C4-2B (cell line): Measurements from ENCODE around the gene DGKD.

Experiments used
- H3K27ac ChIP-seq: fragments of 450-650 bp; 2 replicates; pipeline ENCODE4 v1.5.1; 2017
- ZFX ChIP-seq: fragments of 450-650 bp; IDR thresholded peaks from 2 replicates; pipeline ENCODE4 v1.6.1; 2017
- TF ChIP-seq, protein P1 (sequence below): fragments of 450-650 bp; conservative IDR thresholded peaks from 2 replicates; pipeline ENCODE4 v1.5.1; 2017; ENCODE audit warnings: mild to moderate bottlenecking

DGKD gene, protein sequence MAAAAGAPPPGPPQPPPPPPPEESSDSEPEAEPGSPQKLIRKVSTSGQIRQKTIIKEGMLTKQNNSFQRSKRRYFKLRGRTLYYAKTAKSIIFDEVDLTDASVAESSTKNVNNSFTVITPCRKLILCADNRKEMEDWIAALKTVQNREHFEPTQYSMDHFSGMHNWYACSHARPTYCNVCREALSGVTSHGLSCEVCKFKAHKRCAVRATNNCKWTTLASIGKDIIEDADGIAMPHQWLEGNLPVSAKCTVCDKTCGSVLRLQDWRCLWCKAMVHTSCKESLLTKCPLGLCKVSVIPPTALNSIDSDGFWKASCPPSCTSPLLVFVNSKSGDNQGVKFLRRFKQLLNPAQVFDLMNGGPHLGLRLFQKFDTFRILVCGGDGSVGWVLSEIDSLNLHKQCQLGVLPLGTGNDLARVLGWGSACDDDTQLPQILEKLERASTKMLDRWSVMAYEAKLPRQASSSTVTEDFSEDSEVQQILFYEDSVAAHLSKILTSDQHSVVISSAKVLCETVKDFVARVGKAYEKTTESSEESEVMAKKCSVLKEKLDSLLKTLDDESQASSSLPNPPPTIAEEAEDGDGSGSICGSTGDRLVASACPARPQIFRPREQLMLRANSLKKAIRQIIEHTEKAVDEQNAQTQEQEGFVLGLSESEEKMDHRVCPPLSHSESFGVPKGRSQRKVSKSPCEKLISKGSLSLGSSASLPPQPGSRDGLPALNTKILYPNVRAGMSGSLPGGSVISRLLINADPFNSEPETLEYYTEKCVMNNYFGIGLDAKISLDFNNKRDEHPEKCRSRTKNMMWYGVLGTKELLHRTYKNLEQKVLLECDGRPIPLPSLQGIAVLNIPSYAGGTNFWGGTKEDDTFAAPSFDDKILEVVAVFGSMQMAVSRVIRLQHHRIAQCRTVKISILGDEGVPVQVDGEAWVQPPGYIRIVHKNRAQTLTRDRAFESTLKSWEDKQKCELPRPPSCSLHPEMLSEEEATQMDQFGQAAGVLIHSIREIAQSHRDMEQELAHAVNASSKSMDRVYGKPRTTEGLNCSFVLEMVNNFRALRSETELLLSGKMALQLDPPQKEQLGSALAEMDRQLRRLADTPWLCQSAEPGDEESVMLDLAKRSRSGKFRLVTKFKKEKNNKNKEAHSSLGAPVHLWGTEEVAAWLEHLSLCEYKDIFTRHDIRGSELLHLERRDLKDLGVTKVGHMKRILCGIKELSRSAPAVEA

DNA sequence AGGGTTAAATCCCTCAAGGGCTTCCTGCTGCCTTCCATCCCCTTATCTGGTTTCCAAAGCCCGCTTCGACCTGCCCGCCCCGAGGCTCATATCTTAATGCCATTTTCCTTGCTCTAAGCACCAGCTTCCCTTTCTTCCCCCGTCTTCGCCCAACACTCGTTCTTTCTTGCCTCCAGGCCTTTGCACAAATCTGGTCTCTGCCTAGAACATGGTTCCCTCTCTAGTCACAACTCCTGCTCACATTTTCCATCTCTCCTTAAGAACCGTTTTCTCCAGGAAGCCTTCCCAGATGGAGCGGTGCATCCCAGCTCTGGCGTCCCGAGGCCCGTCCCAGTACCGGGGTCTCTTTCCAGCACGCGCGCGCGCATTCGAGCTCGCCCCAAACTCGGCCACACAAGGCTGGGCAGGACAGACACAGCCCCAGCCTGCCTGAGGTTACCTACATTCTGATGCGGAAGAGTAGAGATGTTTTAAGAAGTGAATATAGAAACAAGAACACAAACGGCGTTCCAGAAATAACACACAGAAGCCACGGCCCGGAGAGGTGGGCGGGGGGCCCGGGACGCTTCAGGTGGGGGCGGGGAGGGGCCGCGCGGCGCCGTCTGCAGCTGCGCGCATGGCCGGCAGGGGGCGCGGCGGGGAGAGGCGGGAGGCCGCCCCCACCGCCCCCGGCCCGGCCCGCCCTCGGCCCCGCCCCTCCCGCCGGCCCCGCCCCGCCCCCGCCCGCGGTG, at the start of gene DGKD:
DGKD (plus strand) TSS at position 726 of the 731 bp plus-strand sequence. CDS start 25 bp downstream, outside the sequence.
- peak within 1 kb of the TSS; percentile 51 for H3K27ac ChIP-seq
- TF ChIP-seq, protein P1, sequence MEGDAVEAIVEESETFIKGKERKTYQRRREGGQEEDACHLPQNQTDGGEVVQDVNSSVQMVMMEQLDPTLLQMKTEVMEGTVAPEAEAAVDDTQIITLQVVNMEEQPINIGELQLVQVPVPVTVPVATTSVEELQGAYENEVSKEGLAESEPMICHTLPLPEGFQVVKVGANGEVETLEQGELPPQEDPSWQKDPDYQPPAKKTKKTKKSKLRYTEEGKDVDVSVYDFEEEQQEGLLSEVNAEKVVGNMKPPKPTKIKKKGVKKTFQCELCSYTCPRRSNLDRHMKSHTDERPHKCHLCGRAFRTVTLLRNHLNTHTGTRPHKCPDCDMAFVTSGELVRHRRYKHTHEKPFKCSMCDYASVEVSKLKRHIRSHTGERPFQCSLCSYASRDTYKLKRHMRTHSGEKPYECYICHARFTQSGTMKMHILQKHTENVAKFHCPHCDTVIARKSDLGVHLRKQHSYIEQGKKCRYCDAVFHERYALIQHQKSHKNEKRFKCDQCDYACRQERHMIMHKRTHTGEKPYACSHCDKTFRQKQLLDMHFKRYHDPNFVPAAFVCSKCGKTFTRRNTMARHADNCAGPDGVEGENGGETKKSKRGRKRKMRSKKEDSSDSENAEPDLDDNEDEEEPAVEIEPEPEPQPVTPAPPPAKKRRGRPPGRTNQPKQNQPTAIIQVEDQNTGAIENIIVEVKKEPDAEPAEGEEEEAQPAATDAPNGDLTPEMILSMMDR = peak; percentile 68
- no peak for TF ChIP-seq ZFX

DNA sequence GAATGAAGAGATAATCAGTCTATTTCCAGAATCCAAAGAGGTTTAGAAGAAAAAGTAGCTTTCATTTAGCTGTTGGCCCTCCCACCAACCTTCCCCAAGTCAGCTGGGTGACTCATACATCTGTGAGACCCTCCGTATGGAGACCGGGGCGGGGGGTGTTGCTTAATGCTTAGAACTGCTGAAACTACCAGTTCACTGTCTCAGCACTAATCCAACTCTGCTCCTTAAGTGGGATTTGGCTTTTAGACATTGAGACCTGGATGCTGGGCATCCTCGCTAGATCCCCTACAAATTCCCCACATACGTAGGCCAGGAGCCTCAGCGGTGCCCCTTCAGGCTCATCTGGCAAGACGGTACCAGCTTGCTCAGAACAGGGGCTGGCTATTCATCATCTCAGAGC, 46.7 kb upstream of the DGKD start, which contains the start of gene SAG:
SAG (plus strand) TSS at position 252 of the 400 bp plus-strand sequence. CDS start 1,374 bp downstream, outside the sequence.
- TF ChIP-seq ZFX = no peak
- TF ChIP-seq, protein P1 = no peak
- H3K27ac ChIP-seq = no peak within 1 kb of the TSS

DNA sequence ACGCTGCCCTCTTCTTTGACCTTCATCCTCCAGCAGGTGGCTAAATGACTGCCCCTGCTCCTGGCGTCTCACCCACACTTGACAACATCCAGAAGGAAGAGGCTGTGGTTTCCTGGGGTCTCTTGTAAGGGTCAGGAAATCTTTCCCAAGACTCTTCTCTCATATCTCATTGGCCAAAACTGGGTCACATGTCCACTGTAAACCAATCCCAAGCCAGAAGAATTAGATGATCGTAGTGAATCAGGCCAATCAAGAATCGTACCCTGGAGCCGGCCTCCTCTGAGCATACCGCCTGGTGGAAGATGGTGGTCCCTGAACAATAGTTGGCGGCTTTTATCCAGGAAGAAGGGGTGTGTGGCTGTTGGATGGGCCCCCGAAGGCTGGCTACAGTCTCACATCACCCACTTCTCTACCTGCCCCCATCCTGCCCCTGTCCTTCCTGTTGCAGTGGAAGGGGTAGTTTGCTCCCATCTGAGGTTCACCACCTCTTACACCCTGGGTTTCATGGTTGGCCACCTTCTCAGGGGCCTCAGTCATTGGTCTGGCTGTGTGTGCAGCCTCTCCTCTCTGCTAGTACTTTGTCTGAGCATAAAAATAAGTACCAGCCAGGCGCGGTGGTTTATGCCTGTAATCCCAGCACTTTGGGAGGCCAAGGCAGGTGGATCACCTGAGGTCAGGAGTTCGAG, 42.9 kb upstream of the DGKD start:
- TF ChIP-seq, protein P1 = no peak

DNA sequence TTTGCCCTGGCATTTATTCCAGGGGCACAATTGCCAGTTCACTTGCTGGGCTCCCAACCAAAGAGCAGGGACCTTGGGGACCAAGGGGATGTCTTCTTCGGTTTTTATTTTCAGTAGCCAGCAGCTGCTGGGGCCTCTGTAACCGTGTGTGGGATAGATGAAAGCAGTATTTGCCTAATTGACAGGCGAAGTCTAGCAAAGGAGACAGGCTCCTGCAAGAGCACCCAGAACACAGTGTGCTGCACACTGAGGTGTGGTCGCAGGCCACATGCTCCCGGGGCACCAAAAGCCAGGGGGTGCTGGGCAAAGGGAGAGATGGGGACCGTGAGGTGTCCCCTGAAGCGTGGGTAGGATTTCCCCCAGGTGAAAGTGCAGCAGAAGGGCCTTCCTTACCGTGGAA, 41.4 kb upstream of the DGKD start:
- no peak overlapping the region for H3K27ac ChIP-seq
- TF ChIP-seq ZFX = no peak
- TF ChIP-seq, protein P1 = no peak

More for the DNA sequence above, 42.9 kb upstream of the DGKD start:
- no peak overlapping the region for H3K27ac ChIP-seq

DNA sequence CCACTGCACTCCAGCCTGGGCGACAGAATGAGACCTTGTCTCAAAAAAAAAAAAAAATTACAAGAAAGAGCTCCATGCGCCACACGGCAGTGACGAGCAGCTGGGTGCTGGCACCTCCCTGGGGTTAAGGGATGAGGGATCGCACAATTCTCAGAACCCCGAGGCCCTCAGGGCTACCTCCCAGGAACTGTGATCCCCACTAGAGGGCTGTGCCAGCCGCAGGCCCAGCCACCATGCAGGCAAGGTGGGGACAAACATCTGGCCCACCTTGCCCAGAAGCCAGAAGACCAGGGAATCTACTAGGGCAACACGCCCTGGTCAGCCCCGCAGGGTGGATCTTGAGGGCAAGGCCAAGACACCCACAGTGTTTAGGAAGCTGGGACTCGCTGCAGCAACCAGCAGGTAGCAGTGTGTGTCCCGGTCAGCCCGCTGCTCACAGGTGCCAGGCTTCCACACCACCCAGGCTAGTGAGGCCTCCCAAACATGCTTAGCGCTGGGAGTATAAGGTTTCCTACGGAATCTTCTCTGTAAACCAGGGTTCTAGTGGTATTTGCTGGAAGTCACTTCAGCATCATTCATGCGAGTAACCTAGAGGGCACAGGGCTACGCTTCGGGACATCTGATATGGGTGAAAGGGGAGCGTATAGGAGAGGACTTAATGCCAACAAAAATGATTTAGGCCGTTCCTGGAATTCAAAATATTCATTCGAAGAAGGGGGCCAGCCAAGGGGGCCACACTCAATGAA, 39.9 kb upstream of the DGKD start:
- no peak overlapping the region for H3K27ac ChIP-seq
- TF ChIP-seq, protein P1 = no peak
- TF ChIP-seq ZFX = no peak
